MCF 10A (cell line): ENCODE measurements around the gene ZC3H7A. TPM values are rescaled to one million over a fixed set of nuclear protein-coding genes. Genes with fewer than 3 reads are reported as not detected.
A peak's percentile ranks its signal among the peaks of the same experiment; 100 is the strongest.

Experiments
- BruUV-seq: library from RNA; stranded (reverse); fragments of 400-500 nt; replicated peaks from 2 replicates; lab custom pipeline; 2021; lab: Mats Ljungman, UMichigan
- CTCF ChIA-PET: fragments of 300-600 bp; sonication (Branson Sonifier 250); formaldehyde crosslinking; extraction: SDS; loops from one replicate; lab custom pipeline; 2021; ENCODE audit warnings: antibody characterized with exemption, inconsistent platforms; lab: Yijun Ruan, JAX
- POLR2A ChIA-PET: fragments of 300-600, 350-650 bp; sonication (Branson Sonifier 250); formaldehyde crosslinking; extraction: SDS; loops from one replicate; lab custom pipeline; 2020; ENCODE audit warnings: antibody characterized with exemption, inconsistent platforms; lab: Yijun Ruan, JAX
- DNase-seq: peaks from one replicate; pipeline ENCODE4 v3.0.0-alpha.2; 2018; ENCODE audit not compliant: unreplicated experiment
- H3K27ac Mint-ChIP-seq: one replicate; pipeline ENCODE4 v1.8.0; 2022; ENCODE audit warnings: mild to moderate bottlenecking, low read depth, mixed read lengths; ENCODE audit not compliant: unreplicated experiment
- H3K27me3 Mint-ChIP-seq: one replicate; pipeline ENCODE4 v1.8.0; 2022; ENCODE audit warnings: mixed read lengths; ENCODE audit not compliant: insufficient read depth, unreplicated experiment
- H3K36me3 Mint-ChIP-seq: one replicate; pipeline ENCODE4 v1.8.0; 2022; ENCODE audit warnings: mild to moderate bottlenecking, moderate library complexity, mixed read lengths; ENCODE audit not compliant: insufficient read depth, unreplicated experiment
- H3K4me1 Mint-ChIP-seq: one replicate; pipeline ENCODE4 v1.8.0; 2022; ENCODE audit warnings: mixed read lengths; ENCODE audit not compliant: insufficient read depth, unreplicated experiment
- H3K4me3 Mint-ChIP-seq: one replicate; pipeline ENCODE4 v1.8.0; 2022; ENCODE audit warnings: mild to moderate bottlenecking, moderate library complexity, mixed read lengths; ENCODE audit not compliant: unreplicated experiment
- H3K9me3 Mint-ChIP-seq: one replicate; pipeline ENCODE4 v1.8.0; 2022; ENCODE audit warnings: mixed read lengths; ENCODE audit not compliant: unreplicated experiment
- intact Hi-C: fragments of 100-400 bp; cut with micrococcal nuclease; formaldehyde crosslinking; loops from 2 replicates; pipeline ENCODE4 v1.14.1; 2022
- total RNA-seq: library from RNA; stranded (reverse); gene quantifications from 2 replicates; pipeline ENCODE4 v1.2.3, GENCODE V29; 2022
- TF ChIP-seq, protein P1 (sequence below): fragments of 200-600 bp; IDR thresholded peaks from one replicate; pipeline ENCODE4 v1.8.0; 2022; ENCODE audit warnings: antibody characterized with exemption, mild to moderate bottlenecking; ENCODE audit not compliant: unreplicated experiment

Gene ZC3H7A
- total RNA-seq, 1 experiment from 2014 or later: 66.9 TPM

DNA sequence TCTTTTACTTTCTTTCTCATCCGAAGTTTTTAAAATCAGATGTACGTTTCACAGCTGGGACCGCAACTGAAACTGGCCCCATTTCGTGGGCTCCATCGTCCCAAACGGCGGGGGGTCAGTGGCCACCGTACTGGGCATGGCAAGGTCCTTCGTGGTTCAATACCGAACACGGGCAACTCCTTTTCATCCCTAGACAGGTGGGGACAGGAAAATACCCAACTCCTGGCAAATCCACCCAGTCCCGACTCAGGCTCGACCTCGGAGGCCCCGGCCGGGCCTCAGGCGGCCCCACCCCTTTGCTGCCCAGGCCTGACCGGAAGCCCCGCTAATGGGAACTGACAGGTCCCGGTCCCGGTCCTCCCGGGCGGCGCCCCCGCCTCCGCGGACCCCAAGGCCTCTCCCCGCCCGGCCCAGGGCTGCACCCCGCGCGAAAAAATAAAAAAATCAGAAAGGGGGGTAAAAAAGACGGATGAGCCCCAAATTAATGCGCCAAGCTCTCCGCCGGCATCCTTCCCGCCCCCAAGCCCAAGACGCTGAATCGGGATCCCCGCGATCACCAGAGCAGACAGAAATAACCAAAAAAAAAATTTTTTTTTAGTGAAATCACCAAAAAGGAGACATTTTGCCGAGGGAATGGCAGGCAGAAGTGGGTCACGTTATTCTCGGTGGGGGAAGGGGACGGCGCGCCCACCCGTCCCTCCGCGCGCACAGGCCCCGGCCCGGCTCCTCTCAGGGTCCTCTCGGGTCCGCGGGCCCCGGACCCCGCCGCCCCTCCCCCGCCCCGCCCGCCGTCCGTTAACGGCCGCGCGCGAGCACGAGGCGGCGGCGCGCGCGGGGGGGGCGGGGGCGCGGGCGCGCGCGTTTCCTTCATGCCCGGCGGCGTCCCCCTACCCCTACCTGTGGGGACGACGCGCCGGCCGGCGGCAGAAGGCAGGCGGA is 562 bp downstream of the ZC3H7A start:
- peak overlapping the region; percentile 99 for H3K27ac Mint-ChIP-seq
- TF ChIP-seq, protein P1, sequence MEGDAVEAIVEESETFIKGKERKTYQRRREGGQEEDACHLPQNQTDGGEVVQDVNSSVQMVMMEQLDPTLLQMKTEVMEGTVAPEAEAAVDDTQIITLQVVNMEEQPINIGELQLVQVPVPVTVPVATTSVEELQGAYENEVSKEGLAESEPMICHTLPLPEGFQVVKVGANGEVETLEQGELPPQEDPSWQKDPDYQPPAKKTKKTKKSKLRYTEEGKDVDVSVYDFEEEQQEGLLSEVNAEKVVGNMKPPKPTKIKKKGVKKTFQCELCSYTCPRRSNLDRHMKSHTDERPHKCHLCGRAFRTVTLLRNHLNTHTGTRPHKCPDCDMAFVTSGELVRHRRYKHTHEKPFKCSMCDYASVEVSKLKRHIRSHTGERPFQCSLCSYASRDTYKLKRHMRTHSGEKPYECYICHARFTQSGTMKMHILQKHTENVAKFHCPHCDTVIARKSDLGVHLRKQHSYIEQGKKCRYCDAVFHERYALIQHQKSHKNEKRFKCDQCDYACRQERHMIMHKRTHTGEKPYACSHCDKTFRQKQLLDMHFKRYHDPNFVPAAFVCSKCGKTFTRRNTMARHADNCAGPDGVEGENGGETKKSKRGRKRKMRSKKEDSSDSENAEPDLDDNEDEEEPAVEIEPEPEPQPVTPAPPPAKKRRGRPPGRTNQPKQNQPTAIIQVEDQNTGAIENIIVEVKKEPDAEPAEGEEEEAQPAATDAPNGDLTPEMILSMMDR: no peak
- TSS peak; percentile 43 for BruUV-seq
- peak; percentile 45 for DNase-seq
- POLR2A ChIA-PET: interaction anchor here (0.6 to 4.8 kb wide), 31 partner anchors 10 to 777 kb away, joined by 3 to 115 read pairs (median 5); partner anchors contain the start of genes GSPT1, RSL1D1 and TXNDC11
- H3K27me3 Mint-ChIP-seq: no peaks in the 10 kb centered on the region
- H3K36me3 Mint-ChIP-seq: peaks cover 35% of the 10 kb centered on the region
- H3K4me3 Mint-ChIP-seq: peak overlapping the region; percentile 91
- peaks cover 40% of the 10 kb centered on the region for H3K4me1 Mint-ChIP-seq
- H3K9me3 Mint-ChIP-seq: no peaks in the 10 kb centered on the region
- intact Hi-C loops: loop anchor here (5.0 kb wide), 1 partner anchor 54 kb away; the partner anchor contains the start of gene TXNDC11
- CTCF ChIA-PET: interaction anchor here (0.5 to 3.7 kb wide), 30 partner anchors 10 to 832 kb away, joined by 3 to 34 read pairs (median 4); partner anchors contain the start of gene TXNDC11

GRCh38 chr16:11795887-11796226 is 1.2 kb downstream of the ZC3H7A start:
- Mint-ChIP-seq H3K4me1 (peaks cover 46% of the 10 kb centered on the region), H3K27me3 (no peaks in the 10 kb centered on the region), H3K27ac (peak overlapping the region; percentile 99), H3K36me3 (peaks cover 41% of the 10 kb centered on the region), H3K9me3 (no peaks in the 10 kb centered on the region), H3K4me3 (peak overlapping the region; percentile 91)
- no TSS peak for BruUV-seq
- ChIA-PET POLR2A (interaction anchor here (0.6 to 4.8 kb wide), 10 partner anchors 9 to 233 kb away, joined by 3 to 115 read pairs (median 8); partner anchors contain the start of genes RSL1D1 and TXNDC11), CTCF (interaction anchor here (0.6 to 3.7 kb wide), 7 partner anchors 10 to 647 kb away, joined by 3 to 34 read pairs (median 3); no protein-coding TSS in a partner anchor)
- intact Hi-C loops: loop anchor here (5.0 kb wide), 1 partner anchor 54 kb away; the partner anchor contains the start of gene TXNDC11
- no peak for DNase-seq
- TF ChIP-seq, protein P1: no peak

DNA sequence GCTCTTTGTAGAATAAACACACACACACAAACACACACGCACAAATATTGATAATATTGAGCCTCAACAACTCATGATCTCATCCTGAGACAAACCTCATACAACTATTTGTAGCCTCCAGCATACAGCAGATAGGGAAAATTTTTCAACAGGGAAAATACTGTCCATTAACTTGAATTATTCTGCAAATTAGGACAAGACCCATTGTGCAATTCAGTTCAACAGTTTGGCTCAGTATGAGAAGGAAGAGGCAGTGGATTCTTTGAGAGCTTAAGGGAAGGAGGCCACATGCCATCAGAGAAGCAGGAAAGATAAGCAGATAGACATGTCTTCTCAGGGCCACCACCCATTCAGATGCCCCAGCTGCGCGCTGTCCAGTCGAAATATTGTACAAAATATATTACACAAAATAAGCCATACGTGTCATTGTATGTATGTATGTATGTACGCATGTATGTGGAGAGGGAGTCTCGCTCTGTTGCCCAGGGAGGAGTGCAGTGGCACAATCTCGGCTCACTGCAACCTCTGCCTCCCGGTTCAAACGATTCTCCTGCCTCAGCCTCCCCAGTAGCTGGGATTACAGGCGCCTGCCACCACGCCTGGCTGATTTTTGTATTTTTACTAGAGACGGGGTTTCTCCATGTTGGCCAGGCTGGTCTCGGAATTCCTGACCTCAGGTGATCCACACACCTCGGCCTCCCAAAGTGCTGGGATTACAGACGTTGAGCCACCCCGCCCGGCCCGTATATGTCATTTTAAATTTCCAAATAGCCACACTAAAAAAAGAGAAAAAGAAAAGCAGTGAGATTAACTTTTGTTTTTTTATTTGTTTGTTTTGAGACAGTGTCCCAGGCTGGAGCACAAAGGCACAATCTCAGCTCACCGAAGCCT is 1.8 kb downstream of the ZC3H7A start:
- BruUV-seq: no TSS peak
- no peaks in the 10 kb centered on the region for H3K27me3 Mint-ChIP-seq

More for the DNA sequence above, 1.8 kb downstream of the ZC3H7A start:
- no peaks in the 10 kb centered on the region for H3K9me3 Mint-ChIP-seq
- peak overlapping the region; percentile 99 for H3K27ac Mint-ChIP-seq
- intact Hi-C loops: loop anchor here (5.0 kb wide), 1 partner anchor 53 kb away; the partner anchor contains the start of gene TXNDC11
- POLR2A ChIA-PET: interaction anchor here (0.6 to 4.8 kb wide), 10 partner anchors 9 to 233 kb away, joined by 3 to 115 read pairs (median 8); partner anchors contain the start of genes RSL1D1 and TXNDC11
- TF ChIP-seq, protein P1: no peak
- peak overlapping the region; percentile 91 for H3K4me3 Mint-ChIP-seq
- CTCF ChIA-PET: interaction anchor here (0.7 to 3.7 kb wide), 5 partner anchors 14 to 646 kb away, joined by 3 to 34 read pairs (median 3); no protein-coding TSS in a partner anchor
- H3K4me1 Mint-ChIP-seq: peaks cover 46% of the 10 kb centered on the region
- peaks cover 41% of the 10 kb centered on the region for H3K36me3 Mint-ChIP-seq
- no peak for DNase-seq
